ENCODE measurements around the gene TMEM167A.
A peak's percentile ranks its signal among the peaks of the same experiment; 100 is the strongest.

Gene TMEM167A

GRCh38 chr5:83034528-83035207 is 42.5 kb downstream of the TMEM167A start:
- TF ChIP-seq NFRKB (IDR thresholded peaks at IDR 0.05) (no peak), ARNT (IDR thresholded peaks at IDR 0.05) (no peak), TARDBP (IDR thresholded peaks at IDR 0.05) (no peak), PKNOX1 (IDR thresholded peaks at IDR 0.05) (peak; percentile 64), HDGF (IDR thresholded peaks at IDR 0.05; ENCODE audit: borderline replicate concordance) (no peak)
- POLR2A ChIA-PET, result interaction anchor here (2.3 kb wide), 1 partner anchor 43 kb away, joined by 11 read pairs; the partner anchor contains the start of genes TMEM167A and XRCC4
- peak; percentile 21 for DNase-seq (ENCODE audit: extremely low spot score)
- CTCF ChIA-PET, result no interaction called here

- DNase-seq (ENCODE audit: extremely low spot score), result no peak
- POLR2A ChIA-PET, result interaction anchor here (2.3 kb wide), 1 partner anchor 43 kb away, joined by 11 read pairs; the partner anchor contains the start of genes TMEM167A and XRCC4
- TF ChIP-seq SP1 (IDR thresholded peaks at IDR 0.05), result no peak
- no peak for TF ChIP-seq SUZ12 (IDR thresholded peaks at IDR 0.05)
- CTCF ChIA-PET, result no interaction called here
Measured at GRCh38 chr5:83034036-83034435, 43.2 kb downstream of the TMEM167A start.

- CTCF ChIA-PET, result interaction anchor here (0.6 kb wide), 1 partner anchor 31 kb away, joined by 3 read pairs; no protein-coding TSS in a partner anchor
- DNase-seq (ENCODE audit: extremely low spot score), result no peak
- POLR2A ChIA-PET, result no interaction called here
- TF ChIP-seq NFRKB (IDR thresholded peaks at IDR 0.05) (no peak), SUZ12 (IDR thresholded peaks at IDR 0.05) (no peak), CTBP1 (IDR thresholded peaks at IDR 0.05; ENCODE audit: borderline replicate concordance) (no peak), ARNT (IDR thresholded peaks at IDR 0.05) (no peak), L3MBTL2 (conservative IDR thresholded peaks at IDR 0.05) (no peak), PKNOX1 (IDR thresholded peaks at IDR 0.05) (no peak), SP1 (IDR thresholded peaks at IDR 0.05) (no peak), LEF1 (IDR thresholded peaks at IDR 0.05; ENCODE audit: borderline replicate concordance) (no peak), TARDBP (IDR thresholded peaks at IDR 0.05) (no peak), HDGF (IDR thresholded peaks at IDR 0.05; ENCODE audit: borderline replicate concordance) (no peak), FOXA1 (IDR thresholded peaks at IDR 0.05) (no peak), ELF4 (IDR thresholded peaks at IDR 0.05) (no peak)
Measured at GRCh38 chr5:83031381-83031780, 45.8 kb downstream of the TMEM167A start.

GRCh38 chr5:83029912-83030311 is 47.3 kb downstream of the TMEM167A start:
- CTCF ChIA-PET, result interaction anchor here (0.5 kb wide), 1 partner anchor 536 kb away, joined by 4 read pairs; no protein-coding TSS in a partner anchor
- POLR2A ChIA-PET, result interaction anchor here (1.0 kb wide), 1 partner anchor 47 kb away, joined by 4 read pairs; the partner anchor contains the start of genes TMEM167A and XRCC4
- DNase-seq (ENCODE audit: extremely low spot score), result no peak
- TF ChIP-seq ZNF384 (IDR thresholded peaks at IDR 0.05) (no peak), PKNOX1 (IDR thresholded peaks at IDR 0.05) (no peak), BHLHE40 (IDR thresholded peaks at IDR 0.05; ENCODE audit: borderline replicate concordance) (no peak), LEF1 (IDR thresholded peaks at IDR 0.05; ENCODE audit: borderline replicate concordance) (no peak), FOXM1 (IDR thresholded peaks at IDR 0.05; ENCODE audit: borderline replicate concordance) (no peak), SUZ12 (IDR thresholded peaks at IDR 0.05) (no peak), ELF4 (IDR thresholded peaks at IDR 0.05) (no peak), ARNT (IDR thresholded peaks at IDR 0.05) (no peak)

- POLR2A ChIA-PET, result interaction anchor here (1.2 kb wide), 1 partner anchor 446 kb away, joined by 3 read pairs; no protein-coding TSS in a partner anchor
- no peak for DNase-seq (ENCODE audit: extremely low spot score)
- TF ChIP-seq BHLHE40 (IDR thresholded peaks at IDR 0.05; ENCODE audit: borderline replicate concordance), result no peak
- no peak for TF ChIP-seq ZNF384 (IDR thresholded peaks at IDR 0.05)
- no peak for TF ChIP-seq FOXA1 (IDR thresholded peaks at IDR 0.05)
- no peak for TF ChIP-seq SUZ12 (IDR thresholded peaks at IDR 0.05)
- TF ChIP-seq NFRKB (IDR thresholded peaks at IDR 0.05), result no peak
- TF ChIP-seq ELF4 (IDR thresholded peaks at IDR 0.05), result no peak
- TF ChIP-seq LEF1 (IDR thresholded peaks at IDR 0.05; ENCODE audit: borderline replicate concordance), result no peak
- no peak for TF ChIP-seq PKNOX1 (IDR thresholded peaks at IDR 0.05)
- no peak for TF ChIP-seq L3MBTL2 (conservative IDR thresholded peaks at IDR 0.05)
- no peak for TF ChIP-seq FOXM1 (IDR thresholded peaks at IDR 0.05; ENCODE audit: borderline replicate concordance)
- TF ChIP-seq TARDBP (IDR thresholded peaks at IDR 0.05), result no peak
- TF ChIP-seq FOXK2 (IDR thresholded peaks at IDR 0.05), result no peak
- no peak for TF ChIP-seq ARNT (IDR thresholded peaks at IDR 0.05)
- no peak for TF ChIP-seq CTBP1 (IDR thresholded peaks at IDR 0.05; ENCODE audit: borderline replicate concordance)
- TF ChIP-seq HDGF (IDR thresholded peaks at IDR 0.05; ENCODE audit: borderline replicate concordance), result no peak
- TF ChIP-seq SP1 (IDR thresholded peaks at IDR 0.05), result no peak
- CTCF ChIA-PET, result interaction anchor here (0.7 kb wide), 1 partner anchor 14 kb away, joined by 3 read pairs; no protein-coding TSS in a partner anchor
Measured at GRCh38 chr5:83026930-83027687, 50.1 kb downstream of the TMEM167A start.
